Liver (tissue), 9 donors: ENCODE data around the gene AOPEP. TPM values are rescaled to one million over a fixed set of nuclear protein-coding genes. Genes with fewer than 3 reads are reported as not detected.
A peak's percentile ranks its signal among the peaks of the same experiment; 100 is the strongest.

Source experiments
- DNase-seq: peaks from one replicate; pipeline ENCODE4 v3.0.0-alpha.2; 2017; ENCODE audit warnings: low spot score
- H3K27ac ChIP-seq, 2 donors: one replicate each; pipeline ENCODE4 v1.7.0; 2013; ENCODE audit warnings: inconsistent platforms in 2 of 2, low read length in 2 of 2, control low read depth in 1 of 2, low read depth in 1 of 2, mild to moderate bottlenecking in 1 of 2
- H3K27me3 ChIP-seq, 4 donors: one replicate each; pipeline versions ENCODE4 v1.6.1 to v1.7.0; 2013; ENCODE audit warnings: low read length in 3 of 4, inconsistent platforms in 1 of 4, mild to moderate bottlenecking in 1 of 4, moderate library complexity in 1 of 4; ENCODE audit not compliant: control insufficient read depth in 4 of 4, insufficient read depth in 4 of 4
- H3K36me3 ChIP-seq, 4 donors: one replicate each; pipeline versions ENCODE4 v1.6.1 to v1.7.0; 2013; ENCODE audit warnings: low read length in 3 of 4, mild to moderate bottlenecking in 3 of 4, low read depth in 1 of 4, moderate library complexity in 1 of 4; ENCODE audit not compliant: control insufficient read depth in 4 of 4, insufficient read depth in 3 of 4
- H3K4me1 ChIP-seq, 4 donors: one replicate each; pipeline versions ENCODE4 v1.6.1 to v1.7.0; 2013; ENCODE audit warnings: low read length in 3 of 4, mild to moderate bottlenecking in 3 of 4, moderate library complexity in 1 of 4; ENCODE audit not compliant: control insufficient read depth in 4 of 4, insufficient read depth in 4 of 4
- H3K4me3 ChIP-seq, 3 donors: one replicate each; pipeline versions ENCODE4 v1.6.1 to v1.7.0; 2013; ENCODE audit warnings: low read length in 3 of 3, control low read depth in 1 of 3, low read depth in 1 of 3, mild to moderate bottlenecking in 1 of 3
- H3K9ac ChIP-seq, 2 donors: one replicate each; pipeline ENCODE4 v1.7.0; 2013; ENCODE audit warnings: low read length in 2 of 2, mild to moderate bottlenecking in 2 of 2, moderate library complexity in 2 of 2, control low read depth in 1 of 2, low read depth in 1 of 2
- H3K9me3 ChIP-seq, 4 donors: one replicate each; pipeline versions ENCODE4 v1.6.1 to v1.7.0; 2013; ENCODE audit warnings: low read length in 3 of 4; ENCODE audit not compliant: control insufficient read depth in 4 of 4
- ATF3 ChIP-seq: IDR thresholded peaks from 2 replicates; pipeline ENCODE4 v1.6.1; 2016; ENCODE audit warnings: antibody characterized with exemption
- EGR1 ChIP-seq, 2 donors: IDR thresholded peaks; 2 replicates each; pipeline ENCODE4 v1.6.1; 2016 to 2018; ENCODE audit warnings: antibody characterized with exemption in 2 of 2, low read depth in 2 of 2
- FOXA1 ChIP-seq: IDR thresholded peaks from 2 replicates; pipeline ENCODE4 v1.6.1; 2016; ENCODE audit warnings: antibody characterized with exemption
- FOXA2 ChIP-seq: IDR thresholded peaks from 2 replicates; pipeline ENCODE4 v1.6.1; 2016; ENCODE audit warnings: antibody characterized with exemption
- GABPA ChIP-seq, 2 donors: IDR thresholded peaks in 1 of 2; conservative IDR thresholded peaks in 1 of 2; 2 replicates each; pipeline ENCODE4 v1.6.1; 2016; ENCODE audit warnings: antibody characterized with exemption in 2 of 2, mild to moderate bottlenecking in 1 of 2, moderate library complexity in 1 of 2
- HNF4A ChIP-seq, 2 donors: conservative IDR thresholded peaks; 2 replicates each; pipeline ENCODE4 v1.6.1; 2016; ENCODE audit warnings: antibody characterized with exemption in 2 of 2, mild to moderate bottlenecking in 2 of 2
- HNF4G ChIP-seq: IDR thresholded peaks from 2 replicates; pipeline ENCODE4 v1.6.1; 2016; ENCODE audit warnings: antibody characterized with exemption
- JUND ChIP-seq, 2 donors: IDR thresholded peaks; 2 replicates each; pipeline ENCODE4 v1.6.1; 2016; ENCODE audit warnings: antibody characterized with exemption in 2 of 2
- MAX ChIP-seq: IDR thresholded peaks from 2 replicates; pipeline ENCODE4 v1.6.1; 2016; ENCODE audit warnings: antibody characterized with exemption
- NR2F2 ChIP-seq: IDR thresholded peaks from 2 replicates; pipeline ENCODE4 v1.6.1; 2016; ENCODE audit warnings: antibody characterized with exemption
- RAD21 ChIP-seq, 2 donors: IDR thresholded peaks; 2 replicates each; pipeline ENCODE4 v1.6.1; 2016; ENCODE audit warnings: antibody characterized with exemption in 2 of 2, mild to moderate bottlenecking in 2 of 2
- RXRA ChIP-seq, 2 donors: IDR thresholded peaks; 2 replicates each; pipeline ENCODE4 v1.6.1; 2017 to 2018; ENCODE audit warnings: antibody characterized with exemption in 2 of 2, mild to moderate bottlenecking in 1 of 2
- SP1 ChIP-seq: IDR thresholded peaks from 2 replicates; pipeline ENCODE4 v1.6.1; 2018; ENCODE audit warnings: antibody characterized with exemption, mild to moderate bottlenecking
- TAF1 ChIP-seq: conservative IDR thresholded peaks from 2 replicates; pipeline ENCODE4 v1.6.1; 2016; ENCODE audit warnings: antibody characterized with exemption, mild to moderate bottlenecking
- YY1 ChIP-seq: IDR thresholded peaks from 2 replicates; pipeline ENCODE4 v1.6.1; 2016; ENCODE audit warnings: antibody characterized with exemption, mild to moderate bottlenecking
- ZBTB33 ChIP-seq: IDR thresholded peaks from 2 replicates; pipeline ENCODE4 v1.6.1; 2016; ENCODE audit warnings: antibody characterized with exemption
- WGBS: extraction: QIAGEN DNeasy Blood & Tissue Kit; methylation state at CpG from one replicate; pipeline ENCODE4 v1.1.7; 2013; 5-methylcytosine and 5-hydroxymethylcytosine counted together
- polyA plus RNA-seq, 2 donors: library from polyadenylated mRNA; stranded (reverse) in 1 of 2; unstranded in 1 of 2; fragments of 200-250 nt in 1 of 2; fragments of >200 nt in 1 of 2; fragmentation: Nextera tagmentation in 1 of 2; extraction: Ambion mirVana in 1 of 2; gene quantifications; one replicate each; pipeline versions ENCODE4 v1.2.1 to v1.2.3, GENCODE V29; 2013 to 2015
- total RNA-seq, 2 donors: library from RNA; depleted of rRNA; stranded (reverse); fragments of >200 nt; gene quantifications; one replicate each; pipeline ENCODE4 v1.2.3, GENCODE V29; 2014
- donor health status: healthy.
- donor health status: healthy.
- donor health status: healthy.
- donor health status: healthy.
- donor health status: healthy.

AOPEP gene
- total and polyA plus RNA-seq, 4 donors: 22.2 to 77.1 (median 34.8) TPM

- WGBS: 100% methylated on average over 1 of the region's 1 CpG
- no peak overlapping the region for H3K27ac ChIP-seq
- H3K4me1 ChIP-seq: peaks cover 3 to 10% (median 7%) of the 10 kb centered on the region in 4 donors
- no peak overlapping the region for H3K4me3 ChIP-seq
- DNase-seq: no peak
- H3K36me3 ChIP-seq: no peaks in the 10 kb centered on the region
- no peaks in the 10 kb centered on the region for H3K27me3 ChIP-seq
- no peak for TF ChIP-seq RAD21 (IDR thresholded peaks at IDR 0.05)
- TF ChIP-seq FOXA2: no peak
- no peak for TF ChIP-seq SP1
- no peak for TF ChIP-seq GABPA (IDR thresholded peaks at IDR 0.05 in 1 of 2, conservative IDR thresholded peaks at IDR 0.05 in 1 of 2)
- no peak for TF ChIP-seq ZBTB33
- TF ChIP-seq HNF4G: no peak
- TF ChIP-seq EGR1 (IDR thresholded peaks at IDR 0.05; ENCODE audit: low read depth in 2 of 2): no peak
- TF ChIP-seq NR2F2: no peak
- TF ChIP-seq FOXA1: no peak
- no peak for TF ChIP-seq TAF1
- no peak for TF ChIP-seq ATF3
- H3K9me3 ChIP-seq: no peaks in the 10 kb centered on the region
- H3K9ac ChIP-seq: no peak overlapping the region
Observed at GRCh38 chr9:94892675-94893074, 166.2 kb downstream of the AOPEP start.

- peak; percentile 33 to 56 for TF ChIP-seq JUND (IDR thresholded peaks at IDR 0.05)
- no peak for TF ChIP-seq NR2F2
- no peak for TF ChIP-seq MAX
- Histone ChIP-seq H3K4me3 (no peak overlapping the region), H3K9me3 (no peaks in the 10 kb centered on the region), H3K27ac (peak overlapping the region; percentile 3 to 43), H3K27me3 (no peaks in the 10 kb centered on the region), H3K4me1 (peaks cover 4 to 10% (median 7%) of the 10 kb centered on the region in 4 donors), H3K36me3 (no peaks in the 10 kb centered on the region), H3K9ac (peak overlapping the region in 1 of 2 donors; percentile 14)
- DNase-seq: no peak
- WGBS: 26% methylated on average over 1 of the region's 1 CpG
Observed at GRCh38 chr9:94894094-94894699, 167.7 kb downstream of the AOPEP start.

GRCh38 chr9:94895668-94896067 lies 169.2 kb downstream of the AOPEP start:
- Histone ChIP-seq H3K27me3 (no peaks in the 10 kb centered on the region), H3K36me3 (no peaks in the 10 kb centered on the region), H3K27ac (no peak overlapping the region), H3K9me3 (no peaks in the 10 kb centered on the region), H3K9ac (no peak overlapping the region), H3K4me1 (peaks cover 11 to 15% (median 12%) of the 10 kb centered on the region in 4 donors), H3K4me3 (no peak overlapping the region)
- 65% methylated on average over 3 of the region's 3 CpGs for WGBS
- no peak for DNase-seq
- no peak for TF ChIP-seq EGR1 (IDR thresholded peaks at IDR 0.05; ENCODE audit: low read depth in 2 of 2)
- TF ChIP-seq TAF1: no peak
- no peak for TF ChIP-seq NR2F2
- no peak for TF ChIP-seq JUND (IDR thresholded peaks at IDR 0.05)
- no peak for TF ChIP-seq RXRA (IDR thresholded peaks at IDR 0.05)
- TF ChIP-seq RAD21 (IDR thresholded peaks at IDR 0.05): no peak
- TF ChIP-seq FOXA1: no peak
- TF ChIP-seq YY1: no peak
- no peak for TF ChIP-seq HNF4G
- TF ChIP-seq FOXA2: no peak
- no peak for TF ChIP-seq ATF3
- TF ChIP-seq HNF4A (conservative IDR thresholded peaks at IDR 0.05): no peak
- no peak for TF ChIP-seq ZBTB33
- TF ChIP-seq GABPA (IDR thresholded peaks at IDR 0.05 in 1 of 2, conservative IDR thresholded peaks at IDR 0.05 in 1 of 2): no peak
- no peak for TF ChIP-seq SP1
